ENCODE measurements around the gene FRY.

DNA sequence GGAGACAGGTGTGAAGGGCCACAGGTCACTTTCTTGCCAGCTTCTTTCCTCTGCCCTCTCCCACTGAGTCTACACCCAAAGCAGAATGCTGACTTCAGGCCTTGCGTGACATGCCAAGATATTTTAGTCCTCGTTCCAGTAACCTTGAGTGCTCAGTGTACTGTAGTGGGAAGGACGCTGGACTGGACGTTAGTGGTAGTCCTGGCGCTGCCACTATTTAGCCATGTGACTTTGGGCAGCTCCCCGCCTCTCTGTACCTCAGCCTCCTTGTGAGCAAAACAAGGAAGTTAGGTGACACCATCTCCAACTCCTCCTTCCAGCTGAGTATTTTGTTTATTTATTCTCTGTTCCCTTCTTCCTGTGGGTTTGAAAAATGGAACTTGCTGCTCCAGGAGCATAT, 86.1 kb downstream of the FRY start:
- TF ChIP-seq, protein P1, sequence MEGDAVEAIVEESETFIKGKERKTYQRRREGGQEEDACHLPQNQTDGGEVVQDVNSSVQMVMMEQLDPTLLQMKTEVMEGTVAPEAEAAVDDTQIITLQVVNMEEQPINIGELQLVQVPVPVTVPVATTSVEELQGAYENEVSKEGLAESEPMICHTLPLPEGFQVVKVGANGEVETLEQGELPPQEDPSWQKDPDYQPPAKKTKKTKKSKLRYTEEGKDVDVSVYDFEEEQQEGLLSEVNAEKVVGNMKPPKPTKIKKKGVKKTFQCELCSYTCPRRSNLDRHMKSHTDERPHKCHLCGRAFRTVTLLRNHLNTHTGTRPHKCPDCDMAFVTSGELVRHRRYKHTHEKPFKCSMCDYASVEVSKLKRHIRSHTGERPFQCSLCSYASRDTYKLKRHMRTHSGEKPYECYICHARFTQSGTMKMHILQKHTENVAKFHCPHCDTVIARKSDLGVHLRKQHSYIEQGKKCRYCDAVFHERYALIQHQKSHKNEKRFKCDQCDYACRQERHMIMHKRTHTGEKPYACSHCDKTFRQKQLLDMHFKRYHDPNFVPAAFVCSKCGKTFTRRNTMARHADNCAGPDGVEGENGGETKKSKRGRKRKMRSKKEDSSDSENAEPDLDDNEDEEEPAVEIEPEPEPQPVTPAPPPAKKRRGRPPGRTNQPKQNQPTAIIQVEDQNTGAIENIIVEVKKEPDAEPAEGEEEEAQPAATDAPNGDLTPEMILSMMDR (IDR thresholded peaks at IDR 0.05) = no peak
- no peak for TF ChIP-seq NR2C2 (CRISPR knock-in tag; IDR thresholded peaks at IDR 0.05)
- TF ChIP-seq TP53 (CRISPR knock-in tag; IDR thresholded peaks at IDR 0.05) = no peak
- no peak for TF ChIP-seq CREB1 (CRISPR knock-in tag; IDR thresholded peaks at IDR 0.05)
- TF ChIP-seq, protein P2, sequence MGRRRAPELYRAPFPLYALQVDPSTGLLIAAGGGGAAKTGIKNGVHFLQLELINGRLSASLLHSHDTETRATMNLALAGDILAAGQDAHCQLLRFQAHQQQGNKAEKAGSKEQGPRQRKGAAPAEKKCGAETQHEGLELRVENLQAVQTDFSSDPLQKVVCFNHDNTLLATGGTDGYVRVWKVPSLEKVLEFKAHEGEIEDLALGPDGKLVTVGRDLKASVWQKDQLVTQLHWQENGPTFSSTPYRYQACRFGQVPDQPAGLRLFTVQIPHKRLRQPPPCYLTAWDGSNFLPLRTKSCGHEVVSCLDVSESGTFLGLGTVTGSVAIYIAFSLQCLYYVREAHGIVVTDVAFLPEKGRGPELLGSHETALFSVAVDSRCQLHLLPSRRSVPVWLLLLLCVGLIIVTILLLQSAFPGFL (CRISPR knock-in tag; IDR thresholded peaks at IDR 0.05; ENCODE audit: borderline replicate concordance) = no peak
- no peak for TF ChIP-seq FOXK1 (CRISPR knock-in tag; IDR thresholded peaks at IDR 0.05)
- no peak for TF ChIP-seq ZNF317 (CRISPR knock-in tag; IDR thresholded peaks at IDR 0.05; ENCODE audit: borderline replicate concordance, low read depth)
- no peak for TF ChIP-seq ZNF138 (CRISPR knock-in tag; conservative IDR thresholded peaks at IDR 0.05)
- TF ChIP-seq, protein P3, sequence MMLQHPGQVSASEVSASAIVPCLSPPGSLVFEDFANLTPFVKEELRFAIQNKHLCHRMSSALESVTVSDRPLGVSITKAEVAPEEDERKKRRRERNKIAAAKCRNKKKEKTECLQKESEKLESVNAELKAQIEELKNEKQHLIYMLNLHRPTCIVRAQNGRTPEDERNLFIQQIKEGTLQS (CRISPR knock-in tag; conservative IDR thresholded peaks at IDR 0.05) = no peak

Data from WTC11 (cell line).